PC-3 (cell line): ENCODE results near the gene COL9A3. TPM values are rescaled to one million over a fixed set of nuclear protein-coding genes. Genes with fewer than 3 reads are reported as not detected.

Source experiments
- ATAC-seq: fragments of 200-7000 bp; cut with Tn5 transposase; 2 replicates; pipeline ENCODE4 v1.9.1; 2020; ENCODE audit warnings: mild to moderate bottlenecking, moderate library complexity
- BruUV-seq: library from RNA; stranded (reverse); fragments of 400-500 nt; replicated peaks from 2 replicates; lab custom pipeline; 2021; lab: Mats Ljungman, UMichigan
- CTCF ChIA-PET: fragments of 300-600 bp; sonication (Branson Sonifier 250); formaldehyde crosslinking; loops from one replicate; lab custom pipeline; 2022; ENCODE audit warnings: antibody characterized with exemption; lab: Charles Lee
- POLR2A ChIA-PET: fragments of 300-600 bp; sonication (Branson Sonifier 250); formaldehyde crosslinking; loops from one replicate; lab custom pipeline; 2022; ENCODE audit warnings: antibody characterized with exemption; ENCODE audit not compliant: unreplicated experiment; lab: Charles Lee
- DNase-seq: peaks from one replicate; pipeline ENCODE4 v3.0.0-alpha.2; 2015
- H2AFZ ChIP-seq: fragments of 300-600 bp; sonication (generic); 2 replicates; pipeline ENCODE4 v1.6.0; 2016; ENCODE audit warnings: antibody characterized with exemption, low read length
- H3F3A ChIP-seq: fragments of 300-600 bp; sonication (generic); one replicate; pipeline ENCODE4 v1.6.0; 2017; ENCODE audit warnings: antibody characterized with exemption, low read length, control low read depth, mild to moderate bottlenecking; ENCODE audit not compliant: unreplicated experiment
- H3K27ac ChIP-seq: fragments of 300-600 bp; sonication (generic); 2 replicates; pipeline ENCODE4 v1.5.1; 2016; ENCODE audit warnings: mild to moderate bottlenecking, low read length
- H3K27me3 ChIP-seq: fragments of 300-600 bp; sonication (generic); 2 replicates; pipeline ENCODE4 v1.6.1; 2016; ENCODE audit warnings: low read length, mixed read lengths
- H3K36me3 ChIP-seq: fragments of 300-600 bp; sonication (generic); 2 replicates; pipeline ENCODE4 v1.6.1; 2016; ENCODE audit warnings: low read depth, mixed run types, low read length, mixed read lengths
- H3K4me1 ChIP-seq: fragments of 300-600 bp; sonication (generic); 2 replicates; pipeline ENCODE4 v1.5.1; 2016; ENCODE audit warnings: low read length; ENCODE audit not compliant: insufficient read depth
- H3K4me2 ChIP-seq: fragments of 300-600 bp; sonication (generic); 2 replicates; pipeline ENCODE4 v1.6.0; 2016; ENCODE audit warnings: low read length
- H3K4me3 ChIP-seq: fragments of 300-600 bp; sonication (generic); 2 replicates; pipeline ENCODE4 v1.5.1; 2016; ENCODE audit warnings: mild to moderate bottlenecking, low read length, mixed read lengths
- H3K79me2 ChIP-seq: fragments of 300-600 bp; sonication (generic); 2 replicates; pipeline ENCODE4 v1.6.1; 2017; ENCODE audit warnings: low read length, mixed read lengths
- H3K9ac ChIP-seq: fragments of 300-600 bp; sonication (generic); 2 replicates; pipeline ENCODE4 v1.6.0; 2016; ENCODE audit warnings: mild to moderate bottlenecking, low read length
- H3K9me2 ChIP-seq: fragments of 300-600 bp; sonication (generic); replicated peaks from 2 replicates; pipeline ENCODE4 v1.6.1; 2016; ENCODE audit warnings: mixed run types, low read length, mixed read lengths
- H3K9me3 ChIP-seq: fragments of 300-600 bp; sonication (generic); 2 replicates; pipeline ENCODE4 v1.6.1; 2016; ENCODE audit warnings: low read length, mixed read lengths
- H4K20me1 ChIP-seq: fragments of 300-600 bp; sonication (generic); 2 replicates; pipeline ENCODE4 v1.6.1; 2016; ENCODE audit warnings: low read length, mixed read lengths
- CTCF ChIP-seq: fragments of 300-600 bp; sonication (generic); conservative IDR thresholded peaks from 2 replicates; pipeline ENCODE4 v1.5.1; 2017; ENCODE audit warnings: antibody characterized with exemption, low read depth, mild to moderate bottlenecking, low read length
- EZH2 ChIP-seq: fragments of 300-600 bp; sonication (generic); IDR thresholded peaks from one replicate; pipeline ENCODE4 v1.6.1; 2017; ENCODE audit warnings: antibody characterized with exemption, mild to moderate bottlenecking, low read length; ENCODE audit not compliant: unreplicated experiment
- EZH2phosphoT487 ChIP-seq: fragments of 300-600 bp; sonication (generic); IDR thresholded peaks from 2 replicates; pipeline ENCODE4 v1.6.1; 2018; ENCODE audit warnings: mild to moderate bottlenecking, antibody characterized with exemption, low read length, borderline replicate concordance
- intact Hi-C: fragments of 100-400 bp; cut with micrococcal nuclease; formaldehyde crosslinking; loops from 2 replicates; pipeline ENCODE4 v1.9.0; 2023
- total RNA-seq: library from RNA; depleted of rRNA; stranded (reverse); fragments of >200 nt; gene quantifications from 2 replicates; pipeline ENCODE4 v1.2.3, GENCODE V29; 2014

COL9A3 gene
- total RNA-seq, 1 experiment from 2014 or later: 14.3 TPM

DNA sequence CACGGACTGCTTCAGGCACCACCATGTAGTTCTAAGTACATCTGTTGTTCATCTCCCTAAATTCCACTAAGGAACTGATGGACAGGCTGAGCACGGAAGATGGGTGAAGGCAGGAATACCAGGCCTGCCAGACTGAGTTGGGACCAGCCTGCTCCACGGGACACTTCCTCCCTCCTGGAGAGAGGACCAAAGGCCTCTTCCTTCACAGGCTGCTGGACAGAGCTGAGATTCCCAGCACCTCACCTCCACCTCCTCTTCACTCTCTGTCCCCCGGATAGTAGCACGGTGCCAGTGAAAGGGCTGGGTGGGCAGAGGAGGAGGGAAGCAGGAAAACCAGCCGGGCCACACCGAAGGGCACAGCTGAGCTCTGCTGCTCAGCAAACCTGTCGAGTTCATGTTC, 67.7 kb downstream of the COL9A3 start:
- Histone ChIP-seq H3K27me3 (no peaks in the 10 kb centered on the region), H3K9ac (no peak overlapping the region), H3K4me1 (no peaks in the 10 kb centered on the region), H3F3A (peaks cover 5% of the 10 kb centered on the region), H3K36me3 (peaks cover 22% of the 10 kb centered on the region; the same call in 1 of the 2 replicates), H2AFZ (no peak overlapping the region), H3K79me2 (no peaks in the 10 kb centered on the region), H3K4me2 (no peak overlapping the region), H3K4me3 (no peak overlapping the region), H3K9me3 (no peaks in the 10 kb centered on the region), H3K27ac (no peak overlapping the region), H4K20me1 (no peaks in the 10 kb centered on the region), H3K9me2 (no peaks in the 10 kb centered on the region)
- intact Hi-C loops: no loop called here
- no peak for ATAC-seq
- TF ChIP-seq EZH2phosphoT487 (no peak), CTCF (no peak), EZH2 (no peak)
- BruUV-seq: no TSS peak
- no peak for DNase-seq
- ChIA-PET CTCF (no interaction called here), POLR2A (no interaction called here)

DNA sequence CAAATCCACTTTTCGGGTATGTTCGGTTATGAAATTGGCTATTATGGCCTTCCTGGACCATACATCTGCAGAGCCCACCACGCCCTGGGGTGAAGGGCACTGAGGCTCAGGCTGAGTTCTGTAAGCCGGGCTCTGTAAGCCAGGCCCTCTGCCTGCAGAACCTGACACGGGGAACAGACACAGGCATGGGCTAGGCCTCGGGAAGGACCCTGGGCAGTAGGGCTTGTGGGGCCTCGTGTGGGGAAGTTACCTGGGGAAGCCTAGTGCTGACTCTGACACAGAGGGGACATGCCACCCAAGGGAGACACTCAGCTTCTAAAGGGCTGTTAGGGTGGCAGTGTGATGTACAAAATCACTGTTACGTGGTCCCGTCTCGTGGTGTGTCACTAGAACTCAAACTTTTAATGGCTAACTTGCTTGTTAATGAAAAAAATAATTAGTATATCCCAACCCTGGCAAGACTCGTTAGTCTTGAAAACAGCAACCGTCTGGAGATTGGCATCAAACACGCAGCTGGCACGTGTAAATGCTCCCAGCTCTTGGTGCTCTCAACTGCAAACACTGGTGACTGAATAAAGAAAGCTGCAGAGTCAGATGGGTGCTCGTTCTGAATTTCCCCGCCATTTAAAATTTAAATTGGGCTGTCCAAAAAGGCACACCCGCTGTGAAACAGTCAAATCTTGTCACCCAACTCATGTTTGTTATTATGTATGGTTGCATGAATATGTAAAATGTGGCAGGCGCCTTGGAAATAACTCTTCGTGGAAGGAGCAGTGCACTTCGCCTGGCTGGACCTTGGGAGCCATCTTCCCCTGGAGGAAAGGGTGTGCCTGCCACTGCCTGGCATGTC, 68.4 kb downstream of the COL9A3 start:
- ATAC-seq: no peak
- H4K20me1 ChIP-seq: no peaks in the 10 kb centered on the region
- no peaks in the 10 kb centered on the region for H3K79me2 ChIP-seq
- peaks cover 5% of the 10 kb centered on the region for H3F3A ChIP-seq
- CTCF ChIA-PET: no interaction called here
- H3K9me3 ChIP-seq: no peaks in the 10 kb centered on the region
- no peak overlapping the region for H3K4me2 ChIP-seq
- DNase-seq: no peak
- TF ChIP-seq EZH2phosphoT487: no peak
- TF ChIP-seq CTCF: no peak
- TF ChIP-seq EZH2: no peak
- no peak overlapping the region for H3K4me3 ChIP-seq
- H3K27ac ChIP-seq: no peak overlapping the region
- H3K9me2 ChIP-seq: no peaks in the 10 kb centered on the region
- peaks cover 29% of the 10 kb centered on the region; the same call in 1 of the 2 replicates for H3K36me3 ChIP-seq
- intact Hi-C loops: no loop called here
- TSS peak; percentile 7 for BruUV-seq
- POLR2A ChIA-PET: no interaction called here
- H3K27me3 ChIP-seq: no peaks in the 10 kb centered on the region
- no peak overlapping the region for H2AFZ ChIP-seq
- no peaks in the 10 kb centered on the region for H3K4me1 ChIP-seq
- H3K9ac ChIP-seq: no peak overlapping the region
